Measurements from ENCODE around the gene ANKRD9.

DNA sequence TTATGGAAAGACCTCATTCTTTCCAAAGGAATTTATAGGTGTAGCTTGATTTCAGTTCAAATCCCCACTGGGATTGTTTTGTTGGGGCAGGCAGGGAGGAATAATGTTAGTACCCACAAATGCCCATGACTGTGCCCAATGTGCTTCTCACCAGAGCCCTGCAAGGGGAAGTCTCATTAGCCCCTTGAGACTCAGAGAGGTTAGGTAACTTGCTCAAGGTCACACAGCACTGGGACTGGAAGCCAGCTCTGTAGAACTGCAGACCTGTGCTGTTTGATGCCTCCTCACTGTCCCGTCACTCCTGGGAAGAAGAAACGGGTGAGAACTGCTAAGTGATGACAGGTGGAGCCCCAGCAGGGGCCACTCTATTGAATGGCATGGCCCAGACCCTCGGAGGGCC, 8.9 kb downstream of the ANKRD9 start:
- no peak for TF ChIP-seq POLR2AphosphoS5 (IDR thresholded peaks at IDR 0.05)
- TF ChIP-seq, protein P1, sequence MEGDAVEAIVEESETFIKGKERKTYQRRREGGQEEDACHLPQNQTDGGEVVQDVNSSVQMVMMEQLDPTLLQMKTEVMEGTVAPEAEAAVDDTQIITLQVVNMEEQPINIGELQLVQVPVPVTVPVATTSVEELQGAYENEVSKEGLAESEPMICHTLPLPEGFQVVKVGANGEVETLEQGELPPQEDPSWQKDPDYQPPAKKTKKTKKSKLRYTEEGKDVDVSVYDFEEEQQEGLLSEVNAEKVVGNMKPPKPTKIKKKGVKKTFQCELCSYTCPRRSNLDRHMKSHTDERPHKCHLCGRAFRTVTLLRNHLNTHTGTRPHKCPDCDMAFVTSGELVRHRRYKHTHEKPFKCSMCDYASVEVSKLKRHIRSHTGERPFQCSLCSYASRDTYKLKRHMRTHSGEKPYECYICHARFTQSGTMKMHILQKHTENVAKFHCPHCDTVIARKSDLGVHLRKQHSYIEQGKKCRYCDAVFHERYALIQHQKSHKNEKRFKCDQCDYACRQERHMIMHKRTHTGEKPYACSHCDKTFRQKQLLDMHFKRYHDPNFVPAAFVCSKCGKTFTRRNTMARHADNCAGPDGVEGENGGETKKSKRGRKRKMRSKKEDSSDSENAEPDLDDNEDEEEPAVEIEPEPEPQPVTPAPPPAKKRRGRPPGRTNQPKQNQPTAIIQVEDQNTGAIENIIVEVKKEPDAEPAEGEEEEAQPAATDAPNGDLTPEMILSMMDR (IDR thresholded peaks at IDR 0.05 in 8 of 11, conservative IDR thresholded peaks at IDR 0.05 in 3 of 11) = no peak
- TF ChIP-seq POLR2A (IDR thresholded peaks at IDR 0.05) = no peak

Measured in spleen (tissue), 7 donors.